Activated naive CD4-positive, alpha-beta T cell treated with anti-CD3 and anti-CD28 coated beads for 36 hours (primary cell): ENCODE results near the gene FAM13B. TPM values are rescaled to one million over a fixed set of nuclear protein-coding genes. Genes with fewer than 3 reads are reported as not detected.
A peak's percentile ranks its signal among the peaks of the same experiment; 100 is the strongest.
"Not testable (repeated sequence)": the region's sequence is repeated elsewhere in the genome, so short reads cannot be mapped to it uniquely, and the experiment has no call there.

Experiments used
- CTCF ChIA-PET: fragments of 350-600 bp; sonication (Branson Sonifier 250); formaldehyde crosslinking; loops from one replicate; lab custom pipeline; 2021; ENCODE audit warnings: antibody characterized with exemption; lab: Charles Lee
- DNase-seq: peaks from one replicate; pipeline ENCODE4 v3.0.0-alpha.2; 2020
- H3K27ac Mint-ChIP-seq: one replicate; pipeline ENCODE4 v1.8.0; 2021; ENCODE audit warnings: mild to moderate bottlenecking, mixed read lengths
- H3K27me3 Mint-ChIP-seq: one replicate; pipeline ENCODE4 v1.8.0; 2021; ENCODE audit warnings: low read depth, mixed read lengths
- H3K36me3 Mint-ChIP-seq: one replicate; pipeline ENCODE4 v1.8.0; 2021; ENCODE audit warnings: low read depth, mixed read lengths
- H3K4me1 Mint-ChIP-seq: one replicate; pipeline ENCODE4 v1.8.0; 2021; ENCODE audit warnings: low read depth, mixed read lengths
- H3K4me3 Mint-ChIP-seq: one replicate; pipeline ENCODE4 v1.8.0; 2021; ENCODE audit warnings: mild to moderate bottlenecking, moderate library complexity, mixed read lengths
- H3K9me3 Mint-ChIP-seq: one replicate; pipeline ENCODE4 v1.8.0; 2021; ENCODE audit warnings: mixed read lengths
- intact Hi-C: fragments of 100-400 bp; cut with micrococcal nuclease; formaldehyde crosslinking; loops from one replicate; pipeline ENCODE4 v1.15.1; 2023
- total RNA-seq, 2 experiments: library from RNA; stranded (reverse); gene quantifications; one replicate each; pipeline ENCODE4 v1.2.3, GENCODE V29; 2021

Gene FAM13B
- total RNA-seq, 2 experiments from 2014 or later, result 9.4 to 14.5 TPM

DNA sequence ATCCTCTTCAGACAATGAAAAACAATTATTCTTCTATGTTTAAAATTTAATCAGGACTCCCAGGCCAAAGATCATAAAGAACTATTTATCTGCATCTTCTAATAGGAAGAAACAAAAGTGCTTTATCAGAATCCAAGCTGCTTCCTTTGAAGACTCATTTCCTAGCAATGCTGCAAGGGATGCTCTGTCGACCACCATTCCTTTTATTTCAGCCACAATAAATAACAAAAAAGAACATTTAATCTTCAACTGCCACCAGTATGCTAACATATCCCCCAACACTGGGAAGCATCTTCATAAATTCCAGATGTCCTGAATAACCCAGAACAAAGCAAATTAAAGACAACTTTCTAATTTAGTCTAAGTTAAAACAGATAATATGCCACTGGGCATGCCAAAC lies 74.9 kb downstream of the FAM13B start:
- DNase-seq, result no peak
- Mint-ChIP-seq H3K36me3 (peaks cover 15% of the 10 kb centered on the region), H3K9me3 (no peaks in the 10 kb centered on the region), H3K4me3 (no peak overlapping the region), H3K27me3 (no peaks in the 10 kb centered on the region), H3K4me1 (no peaks in the 10 kb centered on the region), H3K27ac (no peak overlapping the region)
- CTCF ChIA-PET, result no interaction called here
- intact Hi-C loops, result no loop called here

DNA sequence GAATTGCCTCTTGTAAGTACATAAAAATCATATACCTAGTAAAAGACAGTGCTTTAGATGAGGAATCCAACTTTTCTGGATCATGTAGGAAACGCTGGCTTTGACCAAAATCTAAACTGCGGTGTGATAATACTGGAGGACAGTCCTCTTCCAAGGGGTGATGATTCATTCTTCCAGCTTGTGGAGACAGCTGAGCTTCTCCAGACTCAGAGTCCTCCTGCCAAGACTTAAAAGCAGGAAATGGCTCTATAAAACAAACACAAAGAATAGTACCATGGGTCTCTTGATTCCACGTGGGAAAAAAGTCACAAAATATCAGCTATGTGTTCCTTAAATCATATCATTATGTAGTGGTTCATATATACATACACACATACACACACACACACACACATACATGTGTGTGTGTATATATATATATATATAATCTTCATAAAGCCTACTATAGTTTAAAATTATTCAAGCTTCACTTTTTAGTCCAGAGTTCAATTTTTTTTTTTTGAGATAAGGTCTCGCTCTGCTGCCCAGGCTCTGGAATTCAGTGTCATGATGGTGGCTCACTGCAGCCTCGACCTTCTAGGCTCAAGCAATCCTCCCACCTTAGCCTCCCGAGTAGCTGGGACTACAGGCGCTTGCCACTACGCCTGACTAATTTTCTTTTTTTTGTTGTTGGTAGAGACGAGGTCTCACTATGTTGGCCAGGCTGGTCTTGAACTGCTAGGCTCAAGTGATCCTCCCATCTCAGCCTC lies 78.6 kb downstream of the FAM13B start:
- Mint-ChIP-seq H3K4me3 (no peak overlapping the region), H3K27ac (no peak overlapping the region), H3K36me3 (peaks cover 25% of the 10 kb centered on the region), H3K9me3 (no peaks in the 10 kb centered on the region), H3K27me3 (no peaks in the 10 kb centered on the region), H3K4me1 (no peaks in the 10 kb centered on the region)
- CTCF ChIA-PET, result interaction anchor here (0.7 to 1.1 kb wide), 4 partner anchors 8 to 175 kb away, joined by 3 read pairs; no protein-coding TSS in a partner anchor
- intact Hi-C loops, result no loop called here
- no peak for DNase-seq

DNA sequence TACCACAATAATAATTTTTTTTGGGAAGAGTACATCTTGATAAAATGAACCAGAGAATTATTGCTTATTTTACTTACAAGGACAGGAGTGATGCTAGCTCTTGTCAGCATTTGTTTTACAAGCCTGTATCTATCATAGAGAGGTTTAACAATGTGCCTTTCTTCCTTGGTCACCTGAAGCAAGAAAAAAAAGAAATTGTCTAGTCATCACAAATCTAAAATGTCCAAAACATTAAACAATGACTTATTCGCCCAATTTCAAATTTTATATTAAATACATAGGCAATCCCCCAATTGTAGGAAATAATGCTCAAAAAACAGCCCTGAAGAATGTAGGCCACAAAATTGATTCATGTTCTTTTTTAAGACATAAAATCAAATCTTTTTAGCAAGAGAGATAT lies 87.1 kb downstream of the FAM13B start:
- peaks cover 4% of the 10 kb centered on the region for H3K4me1 Mint-ChIP-seq
- H3K4me3 Mint-ChIP-seq, result no peak overlapping the region
- intact Hi-C loops, result no loop called here
- CTCF ChIA-PET, result interaction anchor here (1.2 kb wide), 1 partner anchor 16 kb away, joined by 3 read pairs; no protein-coding TSS in a partner anchor
- no peak overlapping the region for H3K27ac Mint-ChIP-seq
- H3K9me3 Mint-ChIP-seq, result no peaks in the 10 kb centered on the region
- H3K36me3 Mint-ChIP-seq, result peaks cover 43% of the 10 kb centered on the region
- no peaks in the 10 kb centered on the region for H3K27me3 Mint-ChIP-seq
- DNase-seq, result no peak

DNA sequence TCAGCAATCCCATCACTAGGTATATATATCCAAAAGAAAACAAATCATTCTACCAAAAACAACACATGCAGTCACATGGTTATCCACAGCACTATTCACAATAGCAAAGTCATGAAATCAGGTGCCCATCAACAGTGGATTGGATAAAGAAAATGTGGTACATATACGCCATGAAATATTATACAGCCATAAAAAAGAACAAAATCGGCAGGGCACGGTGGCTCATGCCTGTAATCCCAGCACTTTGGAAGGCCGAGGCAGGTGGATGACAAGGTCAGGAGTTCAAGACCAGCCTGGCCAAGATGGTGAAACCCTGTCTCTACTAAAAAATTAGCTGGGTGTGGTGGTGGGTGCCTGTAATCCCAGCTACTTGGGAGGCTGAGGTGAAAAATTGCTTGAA lies 88.6 kb downstream of the FAM13B start:
- H3K27ac Mint-ChIP-seq, intact Hi-C loops, DNase-seq, H3K27me3 Mint-ChIP-seq, H3K4me1 Mint-ChIP-seq, H3K9me3 Mint-ChIP-seq, CTCF ChIA-PET, H3K4me3 Mint-ChIP-seq: not testable (repeated sequence)
- peaks cover 40% of the 10 kb centered on the region for H3K36me3 Mint-ChIP-seq

DNA sequence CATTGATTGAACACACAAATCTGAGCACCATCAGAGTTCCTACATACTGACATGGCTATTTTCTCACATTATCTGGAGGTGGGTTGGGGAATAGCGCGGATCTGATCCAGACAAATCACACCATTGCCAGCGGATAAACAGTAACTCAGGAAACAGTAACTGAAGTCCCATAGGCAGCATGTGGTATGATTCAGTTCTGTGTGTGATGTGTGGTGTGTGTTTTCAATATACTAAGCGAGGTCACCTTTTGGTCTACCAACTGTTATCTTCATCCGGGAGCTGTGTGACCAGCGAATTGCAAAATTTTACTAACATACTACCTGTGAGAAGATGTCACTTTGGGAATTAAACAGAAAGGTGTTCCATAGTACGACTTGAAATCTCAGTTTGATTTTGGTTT lies 93.5 kb downstream of the FAM13B start:
- H3K36me3 Mint-ChIP-seq, result peaks cover 26% of the 10 kb centered on the region
- peaks cover 39% of the 10 kb centered on the region for H3K4me1 Mint-ChIP-seq
- intact Hi-C loops, result loop anchor here (2.0 kb wide), 2 partner anchors 51 to 93 kb away; partner anchors contain the start of genes FAM13B and PKD2L2
- no peak for DNase-seq
- H3K9me3 Mint-ChIP-seq, result no peaks in the 10 kb centered on the region
- H3K27me3 Mint-ChIP-seq, result no peaks in the 10 kb centered on the region
- H3K4me3 Mint-ChIP-seq, result no peak overlapping the region
- CTCF ChIA-PET, result interaction anchor here (0.6 kb wide), 2 partner anchors 100 to 128 kb away, joined by 3 to 4 read pairs; no protein-coding TSS in a partner anchor
- H3K27ac Mint-ChIP-seq, result peak overlapping the region; percentile 77

DNA sequence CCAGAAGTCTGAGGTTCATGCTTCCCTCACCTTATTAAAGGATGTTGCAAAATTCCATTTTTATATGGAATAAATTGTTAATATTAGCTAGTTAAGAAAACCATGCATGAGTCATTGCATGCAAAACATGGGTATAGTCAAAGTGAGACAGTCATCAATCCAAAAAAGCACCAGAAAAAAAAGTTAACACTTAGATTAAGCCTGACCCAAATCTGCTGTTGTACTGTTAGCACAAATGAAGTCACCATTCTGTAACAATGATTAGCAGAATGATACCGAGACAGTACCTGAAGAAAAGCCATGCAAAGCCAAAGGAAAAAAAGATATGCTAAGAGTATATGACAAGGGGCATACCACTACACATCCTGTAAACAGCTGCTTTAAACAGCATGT lies 94.1 kb downstream of the FAM13B start:
- peaks cover 39% of the 10 kb centered on the region for H3K4me1 Mint-ChIP-seq
- H3K9me3 Mint-ChIP-seq, result no peaks in the 10 kb centered on the region
- H3K36me3 Mint-ChIP-seq, result peaks cover 21% of the 10 kb centered on the region
- H3K27ac Mint-ChIP-seq, result peak overlapping the region; percentile 77
- no peak for DNase-seq
- H3K4me3 Mint-ChIP-seq, result no peak overlapping the region
- intact Hi-C loops, result loop anchor here (1.0 to 2.0 kb wide), 4 partner anchors 50 to 184 kb away; partner anchors contain the start of genes FAM13B, HNRNPA0 and PKD2L2
- no peaks in the 10 kb centered on the region for H3K27me3 Mint-ChIP-seq
- CTCF ChIA-PET, result no interaction called here

DNA sequence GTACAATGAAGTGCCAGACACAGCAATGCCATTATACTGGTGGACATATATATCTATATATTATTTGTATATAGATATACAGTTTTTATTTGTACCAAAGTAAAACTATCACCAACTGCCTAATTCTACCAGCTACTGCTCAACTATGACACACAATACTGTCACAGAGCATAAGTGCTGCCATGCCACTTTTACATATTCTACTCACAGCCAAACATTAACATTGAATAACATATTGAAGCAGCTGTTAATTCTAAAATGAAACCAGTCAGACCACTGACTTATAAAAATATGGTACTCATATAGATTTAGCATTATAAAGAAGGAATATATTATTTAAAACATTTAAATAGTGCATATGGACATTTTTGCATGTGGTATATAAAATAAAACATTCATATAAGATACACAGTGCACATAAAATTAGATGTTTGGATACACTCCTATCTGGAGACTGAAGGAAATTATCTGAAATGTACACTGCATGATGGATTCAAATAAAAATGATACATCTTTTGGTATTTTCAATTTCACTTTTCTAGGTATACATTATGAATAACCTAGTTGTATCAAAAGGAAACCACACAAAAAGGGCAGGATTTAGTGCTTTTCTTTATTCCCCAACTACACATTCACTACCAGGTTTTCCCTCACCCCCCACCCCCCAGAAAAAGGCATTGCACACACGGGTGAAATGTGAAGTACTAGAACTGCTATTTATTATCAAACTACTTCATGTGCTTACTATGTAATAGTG lies 94.7 kb downstream of the FAM13B start:
- Mint-ChIP-seq H3K4me3 (no peak overlapping the region), H3K27ac (no peak overlapping the region), H3K27me3 (no peaks in the 10 kb centered on the region), H3K36me3 (peaks cover 21% of the 10 kb centered on the region), H3K4me1 (peaks cover 39% of the 10 kb centered on the region), H3K9me3 (no peaks in the 10 kb centered on the region)
- CTCF ChIA-PET, result no interaction called here
- DNase-seq, result peak; percentile 40
- intact Hi-C loops, result loop anchor here (1.0 to 2.0 kb wide), 4 partner anchors 49 to 184 kb away; partner anchors contain the start of genes FAM13B, HNRNPA0 and PKD2L2

DNA sequence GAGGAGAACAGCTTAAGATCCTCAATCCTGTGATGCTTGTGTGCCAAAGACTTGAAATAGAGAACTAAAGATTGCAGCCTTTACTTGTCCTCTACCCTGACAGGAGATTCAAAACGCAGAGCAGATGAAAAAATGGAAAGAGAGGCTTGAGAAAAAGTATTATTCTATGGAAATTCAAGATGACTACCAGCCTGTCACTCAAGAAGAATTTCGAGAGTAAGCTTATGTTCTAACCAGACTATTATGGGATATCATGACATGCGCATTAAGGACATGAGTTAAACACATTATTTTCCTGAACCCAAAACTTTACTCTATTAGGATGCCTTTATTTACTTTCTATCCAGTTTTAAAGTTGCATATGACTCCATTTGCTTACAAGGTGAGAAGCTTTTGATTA lies 97.2 kb downstream of the FAM13B start:
- Mint-ChIP-seq H3K4me3 (no peak overlapping the region), H3K9me3 (no peaks in the 10 kb centered on the region), H3K27me3 (no peaks in the 10 kb centered on the region), H3K4me1 (peaks cover 39% of the 10 kb centered on the region), H3K36me3 (peaks cover 14% of the 10 kb centered on the region), H3K27ac (no peak overlapping the region)
- no peak for DNase-seq
- intact Hi-C loops, result no loop called here
- CTCF ChIA-PET, result interaction anchor here (0.6 to 1.5 kb wide), 7 partner anchors 18 to 184 kb away, joined by 3 to 6 read pairs (median 3); no protein-coding TSS in a partner anchor

DNA sequence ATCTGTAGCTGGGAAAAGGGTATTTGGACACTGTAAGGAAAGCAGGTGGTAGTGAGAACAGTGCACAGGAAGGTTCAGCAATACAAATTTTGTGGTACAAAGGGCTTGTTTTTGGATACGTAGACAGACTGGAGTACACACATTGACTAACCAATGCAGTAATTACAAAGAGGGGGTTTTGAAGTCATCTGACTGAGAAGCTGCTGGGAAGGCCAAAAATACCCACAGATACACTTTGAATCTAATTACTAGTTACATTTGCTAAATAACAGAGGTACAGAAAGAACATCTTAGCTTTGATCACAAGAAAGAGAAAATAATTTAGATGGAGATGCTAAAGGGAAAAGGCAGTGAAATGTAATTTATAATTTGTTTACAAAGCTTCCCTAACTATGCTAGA lies 97.7 kb downstream of the FAM13B start:
- Mint-ChIP-seq H3K27ac (no peak overlapping the region), H3K9me3 (no peaks in the 10 kb centered on the region), H3K4me1 (peaks cover 39% of the 10 kb centered on the region), H3K36me3 (peaks cover 14% of the 10 kb centered on the region), H3K4me3 (no peak overlapping the region), H3K27me3 (no peaks in the 10 kb centered on the region)
- intact Hi-C loops, result no loop called here
- CTCF ChIA-PET, result interaction anchor here (0.6 to 1.5 kb wide), 4 partner anchors 18 to 156 kb away, joined by 3 to 5 read pairs (median 4); no protein-coding TSS in a partner anchor
- DNase-seq, result no peak

DNA sequence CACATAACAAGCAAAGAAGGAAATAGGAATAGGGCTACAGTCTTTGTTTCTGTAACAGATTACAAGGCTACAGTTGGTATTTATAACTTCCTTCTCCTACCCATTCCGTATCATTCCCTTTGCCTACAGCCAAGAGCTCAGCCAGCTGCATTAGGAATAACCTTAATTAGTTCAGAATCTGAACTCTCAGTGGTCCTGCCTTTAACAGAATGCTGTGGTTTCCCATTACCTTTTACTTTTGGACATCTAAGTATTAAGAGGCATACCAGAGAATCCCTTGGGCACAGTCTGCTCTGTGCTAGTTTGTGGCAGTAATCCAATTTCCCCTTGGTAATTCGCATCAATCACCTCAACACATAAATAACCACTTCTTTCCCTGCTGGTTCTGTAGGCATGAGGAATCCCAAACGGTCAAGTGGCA lies 99.4 kb downstream of the FAM13B start:
- CTCF ChIA-PET, result no interaction called here
- intact Hi-C loops, result no loop called here
- no peak for DNase-seq
- no peaks in the 10 kb centered on the region for H3K27me3 Mint-ChIP-seq
- peaks cover 6% of the 10 kb centered on the region for H3K36me3 Mint-ChIP-seq
- H3K4me1 Mint-ChIP-seq, result peaks cover 28% of the 10 kb centered on the region
- no peak overlapping the region for H3K27ac Mint-ChIP-seq
- H3K9me3 Mint-ChIP-seq, result no peaks in the 10 kb centered on the region
- H3K4me3 Mint-ChIP-seq, result no peak overlapping the region

DNA sequence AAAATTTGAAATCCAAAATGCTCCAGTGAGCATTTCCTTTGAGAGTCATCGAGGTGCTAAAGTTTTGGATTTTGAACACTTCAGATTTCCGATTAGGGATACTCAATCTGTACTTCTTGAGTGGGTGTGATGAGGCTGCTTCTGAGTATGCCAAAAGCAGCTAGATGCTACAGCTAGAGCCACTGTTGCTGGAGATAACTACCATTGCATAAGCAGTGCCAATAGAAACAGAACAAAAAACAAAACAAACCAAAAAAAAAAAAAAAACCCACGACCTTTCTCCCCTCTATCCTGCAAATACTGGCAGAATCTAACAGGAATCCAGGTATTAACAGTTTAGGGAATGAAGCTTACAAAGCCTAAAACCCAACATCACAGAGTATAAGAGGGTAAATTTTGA lies 100.1 kb downstream of the FAM13B start:
- H3K4me1 Mint-ChIP-seq, result peaks cover 25% of the 10 kb centered on the region
- no peak overlapping the region for H3K4me3 Mint-ChIP-seq
- CTCF ChIA-PET, result no interaction called here
- H3K9me3 Mint-ChIP-seq, result no peaks in the 10 kb centered on the region
- DNase-seq, result no peak
- peaks cover 8% of the 10 kb centered on the region for H3K36me3 Mint-ChIP-seq
- no peaks in the 10 kb centered on the region for H3K27me3 Mint-ChIP-seq
- H3K27ac Mint-ChIP-seq, result no peak overlapping the region
- intact Hi-C loops, result no loop called here

DNA sequence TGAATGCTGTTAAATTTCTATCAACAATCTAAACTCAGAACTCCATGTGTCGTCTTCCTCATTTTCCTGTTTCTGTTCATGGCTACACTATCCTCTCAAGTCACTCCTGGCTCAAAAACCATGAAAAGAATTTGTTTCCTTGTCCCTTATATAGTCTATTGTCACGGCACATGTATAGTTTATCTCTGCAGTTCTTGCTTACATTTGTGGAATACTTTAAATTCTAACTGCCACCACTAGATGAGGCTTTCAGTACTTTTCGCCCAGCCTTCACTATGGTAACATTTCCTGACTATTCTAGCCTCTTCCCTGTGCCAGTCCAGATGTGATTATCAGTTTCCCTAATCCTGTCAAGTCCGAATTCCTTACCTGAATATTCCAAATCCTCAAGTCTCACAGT lies 109.0 kb downstream of the FAM13B start:
- no peaks in the 10 kb centered on the region for H3K27me3 Mint-ChIP-seq
- no peak for DNase-seq
- CTCF ChIA-PET, result no interaction called here
- intact Hi-C loops, result no loop called here
- no peaks in the 10 kb centered on the region for H3K4me1 Mint-ChIP-seq
- peaks cover 1% of the 10 kb centered on the region for H3K36me3 Mint-ChIP-seq
- H3K27ac Mint-ChIP-seq, result no peak overlapping the region
- H3K9me3 Mint-ChIP-seq, result no peaks in the 10 kb centered on the region
- H3K4me3 Mint-ChIP-seq, result no peak overlapping the region
